OCI-LY1 (cell line): ENCODE results near the gene CCT3.

Experiments used
- CTCF ChIP-seq: fragments of 200-600 bp; sonication (generic), shearing (Covaris generic); IDR thresholded peaks from 2 replicates; pipeline ENCODE4 v1.5.1; 2017; ENCODE audit warnings: mild to moderate bottlenecking, antibody characterized with exemption, low read length, moderate library complexity, mixed read lengths
- EZH2 ChIP-seq: fragments of 200-600 bp; sonication (generic), shearing (Covaris generic); IDR thresholded peaks from 2 replicates; pipeline ENCODE4 v1.8.0; 2017; ENCODE audit warnings: borderline replicate concordance, mixed run types, mild to moderate bottlenecking, antibody characterized with exemption, low read length, moderate library complexity, mixed read lengths

- no peak for TF ChIP-seq CTCF
- TF ChIP-seq EZH2 = no peak
Measured at GRCh38 chr1:156357977-156358376, 19.9 kb upstream of the CCT3 start.
